Suprapubic skin (tissue), 4 donors: ENCODE results near the gene ASPHD2. TPM values are rescaled to one million over a fixed set of nuclear protein-coding genes. Genes with fewer than 3 reads are reported as not detected.

Experiments
- DNase-seq, 2 donors: peaks; one replicate each; pipeline ENCODE4 v3.0.0-alpha.2; 2019; ENCODE audit warnings: low spot score in 2 of 2
- H3K27ac ChIP-seq: fragments of 200-600 bp; sonication (generic); one replicate; pipeline ENCODE4 v1.5.1; 2019
- H3K27me3 ChIP-seq: fragments of 200-600 bp; sonication (generic); one replicate; pipeline ENCODE4 v1.5.1; 2019
- H3K36me3 ChIP-seq: fragments of 200-600 bp; sonication (generic); one replicate; pipeline ENCODE4 v1.5.1; 2019
- H3K4me1 ChIP-seq: fragments of 200-600 bp; sonication (generic); one replicate; pipeline ENCODE4 v1.5.1; 2019
- H3K4me3 ChIP-seq: fragments of 200-600 bp; sonication (generic); one replicate; pipeline ENCODE4 v1.5.1; 2019; ENCODE audit warnings: mild to moderate bottlenecking
- H3K9me3 ChIP-seq: fragments of 200-600 bp; sonication (generic); one replicate; pipeline ENCODE4 v1.5.1; 2019
- CTCF ChIP-seq, 2 donors: fragments of 200-600 bp in 1 of 2; fragments of 450-650 bp in 1 of 2; sonication (generic) in 1 of 2; IDR thresholded peaks; one replicate each; pipeline ENCODE4 v1.5.1; 2016 to 2019; ENCODE audit warnings: antibody characterized with exemption in 2 of 2, mild to moderate bottlenecking in 1 of 2, moderate library complexity in 1 of 2
- EP300 ChIP-seq: sonication (generic); formaldehyde crosslinking; IDR thresholded peaks from one replicate; pipeline ENCODE4 v1.6.1; 2017; ENCODE audit warnings: antibody characterized with exemption
- POLR2A ChIP-seq, 2 donors: fragments of 450-650 bp; IDR thresholded peaks; one replicate each; pipeline ENCODE4 v1.6.1; 2017; ENCODE audit warnings: antibody characterized with exemption in 2 of 2, mild to moderate bottlenecking in 2 of 2, moderate library complexity in 2 of 2
- POLR2AphosphoS5 ChIP-seq, 3 donors: sonication (generic); formaldehyde crosslinking; IDR thresholded peaks; one replicate each; pipeline ENCODE4 v1.6.1; 2017; ENCODE audit warnings: antibody characterized with exemption in 3 of 3
- WGBS: methylation state at CpG from one replicate; pipeline ENCODE4 v1.1.5; 2018; 5-methylcytosine and 5-hydroxymethylcytosine counted together
- total RNA-seq, 4 donors: library from RNA; depleted of rRNA; stranded (reverse); fragments of >200 nt; gene quantifications; one replicate each; pipeline ENCODE4 v1.1.0, GENCODE V29; 2016

Gene ASPHD2
- total RNA-seq, 4 donors from 2014 or later = 2.7 to 28.0 (median 11.8) TPM

- no peaks in the 10 kb centered on the region for H3K36me3 ChIP-seq
- DNase-seq = no peak
- peaks cover 15% of the 10 kb centered on the region for H3K27me3 ChIP-seq
- TF ChIP-seq POLR2AphosphoS5 (IDR thresholded peaks at IDR 0.05) (no peak), EP300 (no peak), POLR2A (IDR thresholded peaks at IDR 0.05) (no peak), CTCF (IDR thresholded peaks at IDR 0.05) (no peak)
- H3K4me1 ChIP-seq = no peaks in the 10 kb centered on the region
- no peaks in the 10 kb centered on the region for H3K9me3 ChIP-seq
- no peak overlapping the region for H3K4me3 ChIP-seq
- WGBS = 56% methylated on average over 5 of the region's 5 CpGs
- no peak overlapping the region for H3K27ac ChIP-seq
These were observed 19.2 kb upstream of the ASPHD2 start for GRCh38 chr22:26409719-26410335.

- Histone ChIP-seq H3K4me3 (no peak overlapping the region), H3K27ac (no peak overlapping the region), H3K27me3 (peaks cover 15% of the 10 kb centered on the region), H3K36me3 (no peaks in the 10 kb centered on the region), H3K9me3 (no peaks in the 10 kb centered on the region), H3K4me1 (no peaks in the 10 kb centered on the region)
- TF ChIP-seq POLR2AphosphoS5 (IDR thresholded peaks at IDR 0.05) = no peak
- DNase-seq = no peak
- 79% methylated on average over 5 of the region's 5 CpGs for WGBS
These were observed 18.7 kb upstream of the ASPHD2 start for GRCh38 chr22:26410386-26410785.

- Histone ChIP-seq H3K27ac (no peak overlapping the region), H3K27me3 (peaks cover 15% of the 10 kb centered on the region), H3K4me3 (no peak overlapping the region), H3K4me1 (peaks cover 20% of the 10 kb centered on the region), H3K9me3 (no peaks in the 10 kb centered on the region), H3K36me3 (no peaks in the 10 kb centered on the region)
- no peak for TF ChIP-seq EP300
- TF ChIP-seq POLR2AphosphoS5 (IDR thresholded peaks at IDR 0.05) = no peak
- no peak for TF ChIP-seq CTCF (IDR thresholded peaks at IDR 0.05)
- TF ChIP-seq POLR2A (IDR thresholded peaks at IDR 0.05) = no peak
- WGBS = 91% methylated on average over 4 of the region's 4 CpGs
- no peak for DNase-seq
These were observed 14.7 kb upstream of the ASPHD2 start for GRCh38 chr22:26414347-26414746.

- 28% methylated on average over 4 of the region's 4 CpGs for WGBS
- TF ChIP-seq CTCF (IDR thresholded peaks at IDR 0.05) (no peak), POLR2AphosphoS5 (IDR thresholded peaks at IDR 0.05) (no peak), POLR2A (IDR thresholded peaks at IDR 0.05) (no peak), EP300 (no peak)
- H3K27me3 ChIP-seq = peaks cover 12% of the 10 kb centered on the region
These were observed 12.8 kb upstream of the ASPHD2 start for GRCh38 chr22:26416256-26416655.

GRCh38 chr22:26416670-26417276 lies 12.3 kb upstream of the ASPHD2 start:
- Histone ChIP-seq H3K36me3 (no peaks in the 10 kb centered on the region), H3K27me3 (peaks cover 12% of the 10 kb centered on the region), H3K4me1 (peaks cover 20% of the 10 kb centered on the region), H3K27ac (no peak overlapping the region), H3K4me3 (no peak overlapping the region), H3K9me3 (no peaks in the 10 kb centered on the region)
- peak in 1 of 3 donors; percentile 23 for TF ChIP-seq POLR2AphosphoS5 (IDR thresholded peaks at IDR 0.05)
- TF ChIP-seq CTCF (IDR thresholded peaks at IDR 0.05) = no peak
- TF ChIP-seq EP300 = no peak
- TF ChIP-seq POLR2A (IDR thresholded peaks at IDR 0.05) = no peak
- DNase-seq = no peak
- WGBS = 34% methylated on average over 9 of the region's 9 CpGs

More at GRCh38 chr22:26416256-26416655, 12.8 kb upstream of the ASPHD2 start:
- Histone ChIP-seq H3K4me1 (peaks cover 20% of the 10 kb centered on the region), H3K4me3 (no peak overlapping the region), H3K27ac (no peak overlapping the region), H3K36me3 (no peaks in the 10 kb centered on the region), H3K9me3 (no peaks in the 10 kb centered on the region)
- DNase-seq = no peak
